Karpas-422 (cell line): ENCODE results near the gene GALNTL6. TPM values are rescaled to one million over a fixed set of nuclear protein-coding genes. Genes with fewer than 3 reads are reported as not detected.

Experiments used
- DNase-seq: peaks from one replicate; pipeline ENCODE4 v3.0.0-alpha.2; 2015
- H2AFZ ChIP-seq: fragments of 200-600 bp; sonication (generic); 2 replicates; pipeline ENCODE4 v1.6.1; 2014; ENCODE audit warnings: antibody characterized with exemption, low read length, mixed read lengths
- H3K27ac ChIP-seq: fragments of 200-600 bp; sonication (generic); 2 replicates; pipeline ENCODE4 v1.5.1; 2014; ENCODE audit warnings: mild to moderate bottlenecking, low read length, moderate library complexity
- H3K27me3 ChIP-seq: fragments of 200-600 bp; sonication (generic); 2 replicates; pipeline ENCODE4 v1.6.1; 2014; ENCODE audit warnings: low read length, mixed read lengths
- H3K36me3 ChIP-seq: fragments of 200-600 bp; sonication (generic); 2 replicates; pipeline ENCODE4 v1.6.1; 2014; ENCODE audit warnings: low read length, mixed read lengths; ENCODE audit not compliant: insufficient read depth
- H3K4me1 ChIP-seq: fragments of 200-600 bp; sonication (generic); 2 replicates; pipeline ENCODE4 v1.6.1; 2014; ENCODE audit warnings: mild to moderate bottlenecking, low read length, mixed read lengths
- H3K4me2 ChIP-seq: fragments of 200-600 bp; sonication (generic); 2 replicates; pipeline ENCODE4 v1.6.1; 2014; ENCODE audit warnings: low read length, low read depth, mild to moderate bottlenecking; ENCODE audit not compliant: poor library complexity, severe bottlenecking
- H3K4me3 ChIP-seq: fragments of 200-600 bp; sonication (generic); 2 replicates; pipeline ENCODE4 v1.5.1; 2014; ENCODE audit warnings: mild to moderate bottlenecking, antibody characterized with exemption, low read length, mixed read lengths
- H3K79me2 ChIP-seq: fragments of 200-600 bp; sonication (generic); 2 replicates; pipeline ENCODE4 v1.6.1; 2014; ENCODE audit warnings: mild to moderate bottlenecking, low read length, mixed read lengths
- H3K9ac ChIP-seq: fragments of 200-600 bp; sonication (generic); 2 replicates; pipeline ENCODE4 v1.6.0; 2014; ENCODE audit warnings: low read length
- H3K9me2 ChIP-seq: fragments of 200-600 bp; sonication (generic), shearing (Covaris generic); replicated peaks from 2 replicates; pipeline ENCODE4 v1.6.0; 2014; ENCODE audit warnings: mild to moderate bottlenecking, low read length, moderate library complexity; ENCODE audit not compliant: insufficient read depth
- H3K9me3 ChIP-seq: fragments of 300-700, 200-600 bp; sonication (generic); 2 replicates; pipeline ENCODE4 v1.6.1; 2014; ENCODE audit warnings: low read length, mixed read lengths
- H4K20me1 ChIP-seq: fragments of 200-600 bp; sonication (generic); 2 replicates; pipeline ENCODE4 v1.6.1; 2014; ENCODE audit warnings: mild to moderate bottlenecking, antibody characterized with exemption, low read length, low read depth; ENCODE audit not compliant: insufficient read depth
- total RNA-seq: library from RNA; depleted of rRNA; stranded (reverse); fragments of >200 nt; shearing (Covaris generic); gene quantifications from 2 replicates; pipeline ENCODE4 v1.2.3, GENCODE V29; 2014; ENCODE audit warnings: low replicate concordance

The GALNTL6 gene
- total RNA-seq, 1 experiment from 2014 or later, result not detected

GRCh38 chr4:172938870-172939269 is 1125.7 kb downstream of the GALNTL6 start:
- H2AFZ ChIP-seq, result no peak overlapping the region

GRCh38 chr4:172942840-172943239 is 1129.6 kb downstream of the GALNTL6 start:
- Histone ChIP-seq H2AFZ (no peak overlapping the region), H3K79me2 (no peaks in the 10 kb centered on the region), H4K20me1 (no peaks in the 10 kb centered on the region), H3K4me1 (no peaks in the 10 kb centered on the region), H3K4me2 (no peak overlapping the region), H3K4me3 (no peak overlapping the region), H3K27ac (no peak overlapping the region), H3K9me2 (no peaks in the 10 kb centered on the region), H3K36me3 (no peaks in the 10 kb centered on the region), H3K9me3 (no peaks in the 10 kb centered on the region), H3K9ac (no peak overlapping the region), H3K27me3 (no peaks in the 10 kb centered on the region)
- DNase-seq, result no peak

More at GRCh38 chr4:172938870-172939269, 1125.7 kb downstream of the GALNTL6 start:
- H3K27ac ChIP-seq, result no peak overlapping the region
- no peaks in the 10 kb centered on the region for H4K20me1 ChIP-seq
- H3K9me3 ChIP-seq, result no peaks in the 10 kb centered on the region
- no peak for DNase-seq
- no peak overlapping the region for H3K4me3 ChIP-seq
- no peaks in the 10 kb centered on the region for H3K79me2 ChIP-seq
- H3K9ac ChIP-seq, result no peak overlapping the region
- H3K4me2 ChIP-seq, result no peak overlapping the region
- no peaks in the 10 kb centered on the region for H3K36me3 ChIP-seq
- no peaks in the 10 kb centered on the region for H3K9me2 ChIP-seq
- H3K4me1 ChIP-seq, result no peaks in the 10 kb centered on the region
- H3K27me3 ChIP-seq, result no peaks in the 10 kb centered on the region

GRCh38 chr4:172945611-172946010 is 1132.4 kb downstream of the GALNTL6 start:
- Histone ChIP-seq H3K4me2 (no peak overlapping the region), H3K27ac (no peak overlapping the region), H3K79me2 (no peaks in the 10 kb centered on the region), H2AFZ (no peak overlapping the region), H3K9me3 (no peaks in the 10 kb centered on the region), H3K4me3 (no peak overlapping the region), H3K27me3 (no peaks in the 10 kb centered on the region), H3K36me3 (no peaks in the 10 kb centered on the region), H3K4me1 (no peaks in the 10 kb centered on the region), H3K9me2 (no peaks in the 10 kb centered on the region), H4K20me1 (no peaks in the 10 kb centered on the region), H3K9ac (no peak overlapping the region)
- no peak for DNase-seq

- Histone ChIP-seq H3K36me3 (no peaks in the 10 kb centered on the region), H3K9me2 (no peaks in the 10 kb centered on the region), H4K20me1 (no peaks in the 10 kb centered on the region), H3K9me3 (no peaks in the 10 kb centered on the region), H3K4me1 (no peaks in the 10 kb centered on the region), H3K27me3 (no peaks in the 10 kb centered on the region), H2AFZ (no peak overlapping the region), H3K4me2 (no peak overlapping the region), H3K27ac (no peak overlapping the region), H3K9ac (no peak overlapping the region), H3K4me3 (no peak overlapping the region), H3K79me2 (no peaks in the 10 kb centered on the region)
- no peak for DNase-seq
Observed at GRCh38 chr4:172946503-172946902, 1133.3 kb downstream of the GALNTL6 start.

- H3K4me2 ChIP-seq, result no peak overlapping the region
- no peak overlapping the region for H3K9ac ChIP-seq
- no peak overlapping the region for H3K27ac ChIP-seq
- H3K36me3 ChIP-seq, result no peaks in the 10 kb centered on the region
- H4K20me1 ChIP-seq, result no peaks in the 10 kb centered on the region
- DNase-seq, result no peak
- H3K4me3 ChIP-seq, result no peak overlapping the region
- H3K27me3 ChIP-seq, result no peaks in the 10 kb centered on the region
- H3K9me2 ChIP-seq, result no peaks in the 10 kb centered on the region
- no peaks in the 10 kb centered on the region for H3K9me3 ChIP-seq
- no peak overlapping the region for H2AFZ ChIP-seq
- no peaks in the 10 kb centered on the region for H3K4me1 ChIP-seq
- no peaks in the 10 kb centered on the region for H3K79me2 ChIP-seq
Observed at GRCh38 chr4:172947594-172947993, 1134.4 kb downstream of the GALNTL6 start.

GRCh38 chr4:172950990-172951389 is 1137.8 kb downstream of the GALNTL6 start:
- Histone ChIP-seq H3K79me2 (no peaks in the 10 kb centered on the region), H2AFZ (no peak overlapping the region), H4K20me1 (no peaks in the 10 kb centered on the region), H3K9me3 (no peaks in the 10 kb centered on the region), H3K9ac (no peak overlapping the region), H3K9me2 (no peaks in the 10 kb centered on the region), H3K4me2 (no peak overlapping the region), H3K27ac (no peak overlapping the region), H3K36me3 (no peaks in the 10 kb centered on the region), H3K27me3 (no peaks in the 10 kb centered on the region), H3K4me3 (no peak overlapping the region), H3K4me1 (no peaks in the 10 kb centered on the region)
- no peak for DNase-seq

- DNase-seq, result no peak
- H3K9me2 ChIP-seq, result no peaks in the 10 kb centered on the region
- no peak overlapping the region for H3K27ac ChIP-seq
- H3K4me3 ChIP-seq, result no peak overlapping the region
- H4K20me1 ChIP-seq, result no peaks in the 10 kb centered on the region
- H3K9me3 ChIP-seq, result no peaks in the 10 kb centered on the region
- H3K4me2 ChIP-seq, result no peak overlapping the region
- no peaks in the 10 kb centered on the region for H3K4me1 ChIP-seq
- H3K27me3 ChIP-seq, result no peaks in the 10 kb centered on the region
- H3K36me3 ChIP-seq, result no peaks in the 10 kb centered on the region
- H2AFZ ChIP-seq, result no peak overlapping the region
- no peak overlapping the region for H3K9ac ChIP-seq
- no peaks in the 10 kb centered on the region for H3K79me2 ChIP-seq
Observed at GRCh38 chr4:172951679-172952451, 1138.7 kb downstream of the GALNTL6 start.

GRCh38 chr4:172953896-172954568 is 1140.8 kb downstream of the GALNTL6 start:
- no peaks in the 10 kb centered on the region for H3K9me3 ChIP-seq
- H3K9me2 ChIP-seq, result no peaks in the 10 kb centered on the region
- no peak overlapping the region for H3K27ac ChIP-seq
- H2AFZ ChIP-seq, result no peak overlapping the region
- no peaks in the 10 kb centered on the region for H3K36me3 ChIP-seq
- H3K27me3 ChIP-seq, result no peaks in the 10 kb centered on the region
- no peak overlapping the region for H3K4me3 ChIP-seq
- H3K4me2 ChIP-seq, result no peak overlapping the region
- no peak for DNase-seq
- no peak overlapping the region for H3K9ac ChIP-seq
- no peaks in the 10 kb centered on the region for H4K20me1 ChIP-seq
- H3K4me1 ChIP-seq, result no peaks in the 10 kb centered on the region
- no peaks in the 10 kb centered on the region for H3K79me2 ChIP-seq
